T1000 (cell line): ENCODE measurements around the gene FAM83D.
"Not testable (repeated sequence)": the region's sequence is repeated elsewhere in the genome, so short reads cannot be mapped to it uniquely, and the experiment has no call there.

Experiments used
- DNase-seq: peaks from one replicate; lab custom pipeline; 2025; ENCODE audit warnings: mixed read lengths; lab: John Stamatoyannopoulos, UW

FAM83D gene

DNA sequence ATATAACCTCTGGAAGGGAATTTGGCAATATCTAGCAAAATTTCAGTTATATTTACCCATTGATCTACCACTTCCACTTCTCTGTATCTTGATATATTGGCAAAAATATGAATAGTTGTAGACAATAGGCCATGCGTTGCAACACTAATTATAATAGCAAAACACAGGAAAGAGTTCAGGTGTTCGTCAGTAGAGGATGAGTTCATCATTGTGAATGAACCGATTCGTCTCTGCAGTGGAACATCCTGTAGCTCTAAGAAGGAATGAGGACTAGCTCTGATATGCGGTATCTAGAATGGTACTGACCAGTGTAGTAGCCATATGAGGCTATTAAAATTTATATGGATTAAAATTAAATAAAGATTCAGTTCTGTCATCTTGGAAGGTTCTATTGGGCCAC, 8.3 kb downstream of the FAM83D start:
- no peak for DNase-seq

DNA sequence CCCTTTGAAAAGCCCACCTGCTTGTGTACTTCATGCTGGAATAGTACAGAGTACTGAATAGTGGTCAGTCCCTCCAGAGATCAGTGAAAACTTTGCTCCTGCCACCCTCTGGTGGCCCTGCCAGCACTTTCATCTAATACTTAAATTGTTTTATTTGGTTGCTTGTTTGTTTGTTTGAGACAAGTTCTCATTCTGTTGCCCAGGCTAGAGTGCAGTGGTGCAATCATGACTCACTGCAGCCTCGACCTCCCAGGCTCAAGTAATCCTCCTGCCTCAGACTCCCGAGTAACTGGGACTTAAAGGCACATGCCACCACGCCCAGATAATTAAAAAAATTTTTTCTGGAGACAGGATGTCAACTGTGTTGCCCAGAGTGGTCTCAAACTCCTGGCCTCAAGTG, 9.1 kb downstream of the FAM83D start:
- peak; percentile 9 for DNase-seq

DNA sequence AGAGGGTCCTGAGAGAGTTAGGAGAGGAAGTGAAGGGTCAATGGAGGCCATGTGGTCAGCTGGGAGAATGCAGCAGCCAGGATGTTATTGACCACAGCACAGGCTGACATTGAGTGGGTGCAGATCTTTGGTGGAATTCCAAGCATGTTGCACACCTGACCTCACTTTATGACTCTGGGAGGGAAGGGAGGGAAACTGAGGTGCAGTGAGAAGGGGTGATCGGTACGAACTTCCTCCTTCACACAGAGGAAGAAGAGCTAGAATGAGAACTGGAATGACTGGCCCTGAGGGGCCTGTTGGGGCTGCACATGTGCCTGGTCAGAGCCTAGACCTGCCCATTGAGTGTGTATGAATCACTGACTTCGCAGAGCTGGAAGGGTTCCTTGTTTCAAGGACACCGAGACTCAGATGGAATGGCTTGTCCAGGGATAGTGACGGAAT, 9.8 kb downstream of the FAM83D start:
- DNase-seq = no peak

DNA sequence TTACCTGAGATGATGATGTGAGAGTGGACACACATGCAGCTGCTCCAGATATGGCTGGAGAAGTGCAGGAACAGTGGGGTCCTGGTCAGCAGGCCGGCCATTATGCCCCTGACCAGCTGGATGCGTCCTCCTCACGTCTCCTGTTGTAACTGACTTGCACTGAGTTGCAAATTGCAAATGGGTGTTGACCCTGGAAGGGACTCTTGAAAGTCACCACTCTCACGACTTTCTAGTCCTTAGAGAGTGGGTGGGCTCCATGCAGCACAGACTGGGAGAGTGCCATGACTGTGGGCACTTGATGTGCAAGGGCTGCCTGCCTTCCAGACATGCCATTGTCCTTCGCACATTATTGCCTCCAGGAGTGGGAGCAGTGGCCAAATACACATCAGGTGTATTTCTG, 10.8 kb downstream of the FAM83D start:
- no peak for DNase-seq

DNA sequence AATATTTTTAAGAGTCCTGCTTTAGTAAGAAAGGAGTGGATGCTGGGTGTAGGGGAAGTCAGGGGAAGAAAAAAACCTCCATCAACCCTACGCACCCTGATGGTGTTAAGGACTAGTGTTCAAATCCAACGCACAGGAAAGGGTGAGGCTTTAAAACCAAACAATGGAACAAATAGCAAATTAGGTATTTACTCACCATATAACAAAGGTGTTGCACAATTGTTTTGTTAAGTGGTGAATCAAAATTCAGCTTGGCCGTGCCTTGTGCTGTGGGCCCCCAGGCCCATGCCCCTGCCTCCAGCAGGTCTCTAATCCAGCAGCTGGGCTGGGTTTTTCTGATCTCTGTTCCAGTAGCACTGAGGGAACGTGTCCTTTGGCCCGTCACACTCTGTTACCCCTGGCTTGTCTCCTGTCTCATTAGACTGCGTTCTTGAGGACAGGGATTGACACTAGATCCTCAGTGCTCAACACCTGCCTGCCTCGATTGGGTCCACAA, 11.8 kb downstream of the FAM83D start:
- DNase-seq = no peak

DNA sequence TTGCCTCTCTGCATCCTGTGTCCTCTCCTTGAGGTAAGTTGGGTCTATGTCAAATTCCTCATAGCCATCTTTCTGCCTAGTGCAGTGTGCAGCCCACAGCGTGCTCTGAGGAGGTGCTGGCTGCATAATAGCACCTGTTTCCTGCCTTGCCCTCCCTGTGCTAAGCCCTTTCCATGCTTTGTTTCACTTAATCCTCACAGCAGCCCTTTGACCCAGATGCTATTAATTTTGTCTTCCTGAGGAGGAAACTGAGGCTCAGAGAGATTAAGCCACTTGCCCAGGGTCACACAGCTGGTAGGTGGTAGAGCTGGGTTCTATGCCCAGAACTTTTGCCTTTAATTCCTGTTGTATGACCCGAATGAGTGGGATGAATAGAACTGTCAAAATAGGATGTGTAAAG, 13.5 kb downstream of the FAM83D start:
- DNase-seq = no peak

DNA sequence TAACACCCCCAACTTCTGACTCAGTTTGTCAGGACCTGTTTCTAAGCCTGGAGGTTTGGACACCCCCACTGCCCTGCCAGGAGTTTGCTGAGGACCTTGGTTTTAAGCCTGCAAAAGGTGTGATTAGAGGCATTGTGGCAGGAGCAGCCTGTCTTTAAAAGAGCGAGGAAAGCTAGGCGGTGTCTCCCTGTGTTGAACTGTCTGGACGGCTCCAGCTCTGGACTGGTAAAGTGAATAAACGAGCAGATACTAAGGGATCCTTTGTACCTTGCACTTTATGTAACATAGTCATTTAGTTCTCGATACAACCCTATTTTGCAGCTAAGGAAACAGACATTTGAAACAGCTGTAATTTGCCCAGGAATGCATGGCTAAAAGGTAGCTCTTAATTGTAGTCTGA, 14.4 kb downstream of the FAM83D start:
- no peak for DNase-seq

DNA sequence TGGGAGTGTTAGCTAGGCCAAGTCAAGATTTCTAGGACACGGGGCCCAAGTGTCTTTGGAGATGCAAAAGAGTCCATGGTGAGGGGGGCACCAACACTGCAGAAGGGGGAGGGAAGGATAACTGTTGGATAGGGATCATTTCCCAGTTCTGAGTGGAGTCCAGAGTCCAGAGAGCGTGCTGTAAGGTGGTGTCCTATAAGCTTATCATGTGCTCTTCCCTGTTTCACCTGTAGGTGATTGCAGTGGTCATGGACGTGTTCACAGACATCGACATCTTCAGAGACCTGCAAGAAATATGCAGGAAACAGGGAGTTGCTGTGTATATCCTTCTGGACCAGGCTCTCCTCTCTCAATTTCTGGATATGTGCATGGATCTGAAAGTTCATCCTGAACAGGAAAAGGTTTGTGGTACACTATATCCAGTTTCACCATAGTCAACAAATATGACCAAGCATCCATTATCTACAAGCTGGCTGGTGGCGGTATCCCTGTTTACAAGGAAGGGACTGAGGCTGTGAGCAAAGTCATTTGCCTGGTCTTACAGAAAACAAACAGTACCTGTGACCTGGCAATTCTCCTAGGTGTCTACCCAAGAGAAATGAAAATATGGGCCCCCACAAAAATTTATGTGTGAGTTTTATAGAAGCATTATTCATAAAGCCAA, 15.6 kb downstream of the FAM83D start:
- DNase-seq = no peak

DNA sequence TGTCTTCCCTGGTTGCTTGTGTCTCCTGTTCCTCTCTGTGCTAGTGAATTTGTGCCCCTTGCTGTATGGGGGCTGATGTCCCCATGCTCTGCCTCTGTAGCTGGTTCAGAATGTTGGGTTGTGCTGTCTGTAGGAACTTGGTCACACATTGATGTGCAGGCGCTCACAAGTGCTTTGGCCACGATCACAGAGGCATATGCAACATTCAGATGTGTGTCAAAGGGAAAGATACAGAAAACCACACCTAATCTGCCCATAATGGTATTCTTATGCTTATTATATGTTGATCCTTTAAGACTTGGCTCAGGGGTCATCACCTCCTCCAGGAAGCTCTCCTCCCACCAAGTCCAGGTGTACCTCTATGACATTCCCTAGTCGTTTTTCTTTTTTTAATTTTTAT, 18.8 kb downstream of the FAM83D start:
- DNase-seq = no peak

DNA sequence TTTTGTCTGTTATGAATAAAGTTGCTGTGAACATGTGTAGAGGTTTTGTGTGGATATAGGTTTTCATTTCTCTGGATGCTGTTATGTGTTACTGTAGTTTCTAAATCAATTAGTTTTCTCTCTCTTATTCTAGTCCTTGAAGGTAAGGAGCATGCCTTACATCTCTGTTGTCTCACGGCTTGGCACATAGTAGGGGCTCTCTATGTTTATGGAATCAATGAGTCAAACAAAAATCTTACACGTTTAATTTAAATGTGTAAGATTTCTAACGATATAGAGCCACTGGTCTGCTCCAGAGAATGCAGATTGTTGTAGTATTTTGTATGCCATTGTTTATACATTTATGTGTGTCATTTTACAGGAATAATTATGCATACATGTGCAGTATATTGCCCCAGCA, 20.6 kb downstream of the FAM83D start:
- no peak for DNase-seq

DNA sequence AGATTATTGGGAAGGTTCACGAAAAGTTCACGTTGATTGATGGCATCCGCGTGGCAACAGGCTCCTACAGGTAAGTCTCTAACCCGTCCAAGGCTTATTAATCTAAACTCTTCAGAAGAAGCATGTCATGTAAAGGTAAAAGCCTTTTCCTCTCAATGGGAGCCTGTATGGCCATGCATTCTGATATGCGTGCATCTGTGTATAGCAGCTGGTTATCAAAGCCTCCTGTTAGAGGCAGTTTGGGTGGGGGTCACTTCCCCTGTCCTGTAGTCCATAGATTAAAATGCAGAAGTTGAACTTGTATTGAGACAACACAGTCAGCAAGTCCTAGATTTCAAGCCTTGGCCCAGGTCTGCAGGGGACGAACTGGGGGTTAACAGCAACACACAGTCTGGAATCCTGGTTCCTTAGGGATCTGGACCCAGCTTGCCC, 21.7 kb downstream of the FAM83D start:
- no peak for DNase-seq

DNA sequence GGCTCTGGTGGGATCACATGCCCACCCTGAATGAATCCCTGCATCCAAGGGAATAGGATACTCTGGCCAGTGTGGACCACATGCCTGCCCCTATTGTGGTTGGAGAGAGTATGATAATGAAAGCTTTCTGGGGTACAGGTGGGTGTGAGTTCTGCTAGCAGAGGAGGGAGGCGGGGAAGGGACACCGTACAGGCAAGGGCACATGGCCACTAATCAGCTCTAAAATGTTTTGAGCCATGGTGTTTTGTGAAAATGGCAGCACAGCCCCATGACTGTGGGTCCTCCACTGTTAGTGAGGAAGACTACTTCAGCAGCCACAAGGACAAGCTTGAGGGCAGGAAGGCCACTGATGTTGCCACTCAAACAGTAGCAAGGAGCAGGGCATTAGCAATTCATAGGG, 24.0 kb downstream of the FAM83D start:
- DNase-seq = no peak

DNA sequence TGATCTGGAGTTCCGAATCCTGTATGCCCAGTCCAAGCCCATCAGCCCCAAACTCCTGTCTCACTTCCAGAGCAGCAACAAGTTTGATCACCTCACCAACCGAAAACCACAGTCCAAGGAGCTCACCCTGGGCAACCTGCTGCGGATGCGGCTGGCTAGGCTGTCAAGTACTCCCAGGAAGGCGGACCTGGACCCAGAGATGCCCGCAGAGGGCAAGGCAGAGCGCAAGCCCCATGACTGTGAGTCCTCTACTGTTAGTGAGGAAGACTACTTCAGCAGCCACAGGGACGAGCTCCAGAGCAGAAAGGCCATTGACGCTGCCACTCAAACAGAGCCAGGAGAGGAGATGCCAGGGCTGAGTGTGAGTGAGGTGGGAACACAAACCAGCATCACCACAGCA, 25.4 kb downstream of the FAM83D start:
- no peak for DNase-seq

DNA sequence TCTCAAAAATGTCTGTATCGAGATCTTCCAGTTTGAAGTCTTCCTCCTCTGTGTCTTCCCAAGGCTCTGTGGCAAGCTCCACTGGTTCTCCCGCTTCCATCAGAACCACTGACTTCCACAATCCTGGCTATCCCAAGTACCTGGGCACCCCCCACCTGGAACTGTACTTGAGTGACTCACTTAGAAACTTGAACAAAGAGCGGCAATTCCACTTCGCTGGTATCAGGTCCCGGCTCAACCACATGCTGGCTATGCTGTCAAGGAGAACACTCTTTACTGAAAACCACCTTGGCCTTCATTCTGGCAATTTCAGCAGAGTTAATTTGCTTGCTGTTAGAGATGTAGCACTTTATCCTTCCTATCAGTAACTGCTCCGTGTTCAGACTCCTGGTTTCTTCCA, 25.9 kb downstream of the FAM83D start:
- DNase-seq = no peak

DNA sequence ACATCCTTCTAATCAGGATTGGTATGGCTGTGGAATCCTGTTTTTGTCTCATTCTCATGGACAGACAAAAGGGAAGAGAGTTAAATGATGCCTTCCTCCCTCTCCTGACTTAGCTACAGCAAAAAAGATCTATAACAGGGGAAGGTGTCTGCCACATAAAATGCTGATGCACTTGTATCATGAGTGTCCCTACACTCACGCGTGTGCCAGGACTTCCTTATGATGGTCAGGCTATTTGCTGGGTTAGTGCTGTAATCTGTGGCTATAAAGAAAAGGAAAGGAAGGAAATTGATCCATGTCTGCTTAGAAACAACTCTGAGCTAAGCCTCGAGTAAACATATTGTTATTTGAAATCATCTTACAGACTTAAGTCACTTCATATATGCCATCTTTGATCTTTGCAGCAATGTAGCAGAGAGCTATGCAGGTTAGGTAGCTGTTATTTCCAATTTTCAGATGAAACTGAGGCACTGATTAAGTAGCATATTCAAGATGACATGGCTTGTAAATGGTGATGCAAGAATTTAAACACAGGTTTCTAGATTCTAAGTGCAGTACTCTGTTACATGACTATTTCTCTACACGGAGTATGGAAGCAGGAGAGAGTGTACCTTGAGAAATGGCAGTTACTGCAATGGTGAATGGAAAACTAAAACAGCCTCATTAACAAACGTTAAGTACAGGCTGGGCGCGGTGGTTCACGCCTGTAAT, 27.6 kb downstream of the FAM83D start:
- DNase-seq = no peak

DNA sequence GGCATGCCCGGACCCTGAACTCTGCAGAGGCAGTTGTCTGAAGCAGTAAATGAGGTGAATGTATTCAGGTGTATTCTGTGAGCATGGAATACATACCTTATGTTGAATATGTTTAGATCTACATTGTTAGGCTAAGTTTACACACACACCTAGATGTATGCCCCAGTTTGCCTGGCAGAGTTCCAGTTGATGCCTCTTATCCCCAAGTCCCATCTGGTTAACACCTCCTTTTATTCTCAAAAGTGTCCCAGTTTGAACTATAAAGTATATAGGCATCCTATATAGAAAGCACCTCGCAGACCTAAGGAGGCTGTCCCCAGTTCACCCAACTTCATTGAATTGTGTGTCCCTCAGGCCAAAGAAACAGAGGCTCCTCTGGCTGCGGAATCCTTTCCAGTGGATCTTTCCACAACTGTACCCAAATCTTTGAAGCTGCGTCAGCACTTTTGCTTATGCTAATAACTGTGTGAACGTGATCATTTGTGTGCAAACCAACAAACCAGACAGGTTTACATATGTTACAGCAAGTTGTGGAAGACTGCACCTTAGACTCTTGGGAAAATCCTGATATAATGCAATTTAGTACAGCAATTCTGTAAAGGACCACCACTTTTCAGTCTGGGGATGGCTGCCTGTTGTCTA, 31.1 kb downstream of the FAM83D start:
- no peak for DNase-seq

DNA sequence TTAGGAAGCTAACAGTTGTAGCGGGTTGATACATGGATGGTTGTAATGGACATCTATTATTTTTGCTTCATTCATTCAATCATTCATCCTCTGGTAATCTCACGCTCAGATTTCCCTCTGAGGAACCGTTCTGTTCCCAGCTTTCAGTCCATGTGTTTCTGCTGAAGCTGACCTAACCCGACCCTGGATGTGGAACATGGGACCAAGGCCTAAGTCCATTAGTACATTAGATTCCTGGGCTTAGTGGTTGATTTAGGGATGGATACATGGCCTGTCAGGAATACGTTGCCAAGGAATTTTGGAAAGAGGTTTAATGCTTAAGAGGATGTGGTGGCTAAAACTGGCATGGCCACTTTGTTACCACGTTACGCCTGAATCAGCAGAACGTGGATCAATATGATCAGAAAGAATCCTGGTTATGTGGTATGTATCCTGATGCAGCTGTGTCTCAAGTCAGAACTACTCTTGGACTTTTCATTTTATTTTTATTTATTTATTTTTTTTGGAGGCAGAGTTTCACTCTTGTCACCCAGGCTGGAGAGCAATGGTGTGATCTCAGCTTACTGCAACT, 31.8 kb downstream of the FAM83D start:
- DNase-seq = no peak

DNA sequence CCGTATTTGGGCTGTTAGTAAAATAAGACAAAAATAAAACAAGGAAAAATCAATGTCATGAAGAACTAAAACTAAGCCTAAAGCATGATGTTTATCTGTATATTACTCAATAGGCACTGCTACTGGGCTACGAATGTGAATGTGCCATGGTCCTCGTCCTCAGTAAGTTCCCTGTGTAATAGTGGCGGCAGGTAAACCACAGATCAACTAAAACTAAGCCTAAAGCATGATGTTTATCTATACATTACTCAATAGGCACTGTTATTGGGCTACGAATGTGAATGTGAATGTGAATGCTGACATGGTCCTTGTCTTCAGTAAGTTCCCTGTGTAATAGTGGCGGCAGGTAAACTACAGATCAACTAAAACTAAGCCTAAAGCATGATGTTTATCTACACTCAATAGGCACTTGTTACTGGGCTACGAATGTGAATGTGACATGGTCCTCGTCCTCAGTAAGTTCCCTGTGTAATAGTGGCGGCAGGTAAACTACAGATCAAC, 34.0 kb downstream of the FAM83D start:
- not testable (repeated sequence) for DNase-seq

DNA sequence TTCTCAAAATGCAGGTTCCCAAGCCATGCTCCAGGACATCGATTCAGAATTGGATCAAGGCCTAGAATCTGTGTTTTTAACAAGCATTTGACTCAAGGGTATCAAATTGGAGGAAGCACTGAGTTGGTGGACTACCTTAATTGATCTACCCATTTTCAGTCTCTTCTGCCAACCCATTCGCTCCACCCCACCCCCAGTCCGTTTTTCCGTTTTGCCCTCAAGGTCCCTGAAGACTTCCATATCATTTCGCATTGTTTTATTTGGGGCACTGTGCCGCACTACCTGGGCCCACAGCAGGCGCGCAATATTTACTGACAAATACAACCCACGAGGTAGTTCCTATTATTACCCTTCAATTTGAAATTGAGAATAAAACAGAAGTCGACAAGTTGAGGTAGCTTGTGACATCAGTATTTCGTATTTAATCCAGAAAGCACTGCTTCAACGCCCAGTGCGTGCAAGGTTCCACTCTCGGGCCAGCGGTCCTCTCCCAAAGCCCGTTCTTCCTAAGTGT, 35.4 kb downstream of the FAM83D start:
- DNase-seq = no peak

DNA sequence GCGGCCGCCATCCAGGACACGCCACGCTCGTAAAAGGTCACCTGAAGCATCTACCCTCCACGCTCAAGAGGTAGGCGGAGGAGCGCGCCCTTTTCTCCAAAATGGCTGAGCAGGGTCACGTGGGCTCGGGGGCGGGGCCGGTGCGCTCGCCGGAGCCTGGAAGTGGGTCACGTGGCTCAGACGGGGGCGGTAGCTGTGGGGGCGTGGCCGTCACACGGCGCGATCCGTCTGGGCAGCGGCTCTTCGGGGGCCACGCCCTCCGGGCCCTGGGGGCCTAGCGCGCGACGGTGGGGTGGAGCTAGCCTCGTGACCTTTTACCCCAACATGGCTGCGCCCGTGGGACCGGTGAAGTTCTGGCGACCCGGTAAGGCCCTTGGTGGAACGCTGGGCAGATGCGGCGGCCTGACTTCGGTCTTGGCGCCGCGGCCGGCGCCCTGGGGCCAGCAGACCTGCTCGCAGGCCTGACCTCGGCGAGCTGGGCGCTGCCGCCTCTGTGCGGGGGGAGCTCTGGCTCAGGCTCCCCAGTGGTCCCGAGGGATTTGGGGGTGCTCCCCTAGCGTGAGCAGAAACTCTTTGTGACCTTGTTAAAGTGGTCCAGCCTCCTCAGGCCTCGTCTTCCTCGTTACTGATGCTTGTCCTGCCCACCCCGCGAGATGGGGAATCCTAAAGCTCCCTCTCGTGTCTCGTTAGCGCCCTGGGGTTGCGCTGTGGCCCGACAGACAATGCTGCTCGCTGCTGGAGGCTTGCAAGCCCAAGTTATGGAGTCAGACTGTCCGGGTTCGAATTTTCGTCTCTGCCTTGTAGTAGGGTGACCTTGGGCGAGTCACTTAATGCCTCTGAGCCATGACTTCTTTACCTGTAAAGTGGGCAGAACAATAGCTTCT, 36.1 kb downstream of the FAM83D start, which contains the start of gene DHX35:
TSS of gene DHX35 (plus strand) at position 301 of the 884 bp plus-strand sequence. CDS start at position 325, 24 bp downstream.
- DNase-seq = peak; percentile 98

DNA sequence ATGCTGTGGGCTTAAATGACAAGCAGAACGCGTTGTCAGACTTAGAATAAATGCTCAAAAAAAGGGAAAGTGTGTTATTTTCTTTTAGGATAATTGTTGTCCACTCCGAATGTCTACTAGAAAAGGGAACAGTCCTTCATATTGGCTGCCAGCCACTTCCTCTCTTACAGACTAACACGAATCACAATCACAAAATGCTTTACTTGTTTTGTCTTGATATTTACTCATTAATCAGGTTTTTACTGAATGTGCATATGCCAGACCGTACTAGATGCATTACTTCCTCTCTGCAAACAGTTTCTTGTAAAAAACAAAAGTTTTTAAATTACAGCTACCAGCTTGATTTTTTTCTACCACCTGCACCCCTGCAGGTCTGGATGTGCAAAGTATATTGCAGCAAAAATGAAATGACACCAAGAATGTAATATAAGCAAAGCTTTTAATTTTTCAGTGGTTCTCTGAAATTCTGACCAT, 36.7 kb downstream of the FAM83D start:
- no peak for DNase-seq
